DLD1 (cell line): ENCODE measurements around the gene PPP4R2.
"Not testable (repeated sequence)": the region's sequence is repeated elsewhere in the genome, so short reads cannot be mapped to it uniquely, and the experiment has no call there.

ENCODE experiments used
- in situ Hi-C: cut with HindIII; loops from 2 replicates; pipeline ENCODE4 v1.10.0; 2017; ENCODE audit warnings: low sequenced_read_pairs

PPP4R2 gene

GRCh38 chr3:72974956-72975355 lies 21.7 kb upstream of the PPP4R2 start:
- in situ Hi-C loops: no loop called here

- in situ Hi-C loops: no loop called here
Measured at GRCh38 chr3:72976281-72976741, 20.3 kb upstream of the PPP4R2 start.

GRCh38 chr3:72977060-72977808 lies 19.4 kb upstream of the PPP4R2 start:
- in situ Hi-C loops: no loop called here

- in situ Hi-C loops: loop anchor here (5.0 kb wide), 1 partner anchor 35 kb away; no protein-coding TSS in a partner anchor
Measured at GRCh38 chr3:72982609-72983366, 13.8 kb upstream of the PPP4R2 start.

GRCh38 chr3:72985576-72985975 lies 11.0 kb upstream of the PPP4R2 start:
- in situ Hi-C loops: no loop called here

GRCh38 chr3:72990701-72991395 lies 5.8 kb upstream of the PPP4R2 start:
- in situ Hi-C loops: no loop called here

- in situ Hi-C loops: no loop called here
Measured at GRCh38 chr3:72991522-72991921, 5.1 kb upstream of the PPP4R2 start.

- in situ Hi-C loops: no loop called here
Measured at GRCh38 chr3:72993391-72993790, 3.2 kb upstream of the PPP4R2 start.

- in situ Hi-C loops: no loop called here
Measured at GRCh38 chr3:72995337-72995736, 1.3 kb upstream of the PPP4R2 start.

- in situ Hi-C loops: no loop called here
Measured at GRCh38 chr3:72996121-72996472, 514 bp upstream of the PPP4R2 start.

- in situ Hi-C loops: no loop called here
Measured at GRCh38 chr3:72997421-72997961, 880 bp downstream of the PPP4R2 start.

- in situ Hi-C loops: no loop called here
Measured at GRCh38 chr3:72998466-72998865, 1.9 kb downstream of the PPP4R2 start.

GRCh38 chr3:72999951-73000350 lies 3.3 kb downstream of the PPP4R2 start:
- in situ Hi-C loops: no loop called here

GRCh38 chr3:73003050-73003449 lies 6.4 kb downstream of the PPP4R2 start:
- in situ Hi-C loops: not testable (repeated sequence)

GRCh38 chr3:73004316-73004715 lies 7.7 kb downstream of the PPP4R2 start:
- in situ Hi-C loops: no loop called here

- in situ Hi-C loops: no loop called here
Measured at GRCh38 chr3:73007992-73008712, 11.5 kb downstream of the PPP4R2 start.

- in situ Hi-C loops: no loop called here
Measured at GRCh38 chr3:73009008-73009407, 12.4 kb downstream of the PPP4R2 start.

GRCh38 chr3:73009750-73010149 lies 13.1 kb downstream of the PPP4R2 start:
- in situ Hi-C loops: no loop called here

- in situ Hi-C loops: no loop called here
Measured at GRCh38 chr3:73010158-73010557, 13.5 kb downstream of the PPP4R2 start.

GRCh38 chr3:73018298-73018697 lies 21.7 kb downstream of the PPP4R2 start:
- in situ Hi-C loops: no loop called here
